ENCODE results near the gene MCMBP. TPM values are rescaled to one million over a fixed set of nuclear protein-coding genes. Genes with fewer than 3 reads are reported as not detected.
A peak's percentile ranks its signal among the peaks of the same experiment; 100 is the strongest.

Gene MCMBP
- total RNA-seq, 1 donor: 48.1 TPM

DNA sequence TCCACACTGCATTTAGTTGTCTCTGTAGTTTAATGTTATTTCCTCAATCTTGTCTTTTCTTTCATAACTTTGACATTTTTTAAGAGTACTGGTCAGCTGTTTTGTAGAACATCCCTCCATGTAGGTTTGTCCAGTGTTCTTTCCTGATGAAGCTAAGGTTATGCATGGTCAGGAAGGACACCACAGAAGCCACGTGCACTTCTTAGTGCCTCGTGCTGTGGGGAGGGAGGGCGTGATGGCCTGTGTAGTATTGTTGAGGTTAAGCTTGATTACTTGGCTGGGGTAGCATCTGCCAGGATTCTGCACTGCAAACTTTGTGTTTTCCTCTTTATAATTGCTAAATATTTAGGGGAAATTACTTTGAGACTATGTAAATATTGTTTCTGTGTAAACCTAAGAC is 48.3 kb downstream of the MCMBP start:
- no peak overlapping the region for H2AFZ ChIP-seq (ENCODE audit: low read length)
- DNase-seq (ENCODE audit: insufficient read length, low spot score, missing footprints): no peak
- H3K4me2 ChIP-seq (ENCODE audit: insufficient read depth, low read length): no peak overlapping the region
- no peak overlapping the region for H3K27ac ChIP-seq (ENCODE audit: low read depth, low read length)
- H3K4me3 ChIP-seq (ENCODE audit: insufficient read depth, low read length): no peak overlapping the region
- no peaks in the 10 kb centered on the region for H3K4me1 ChIP-seq (ENCODE audit: insufficient read depth, low read length)
- TF ChIP-seq, protein P1, sequence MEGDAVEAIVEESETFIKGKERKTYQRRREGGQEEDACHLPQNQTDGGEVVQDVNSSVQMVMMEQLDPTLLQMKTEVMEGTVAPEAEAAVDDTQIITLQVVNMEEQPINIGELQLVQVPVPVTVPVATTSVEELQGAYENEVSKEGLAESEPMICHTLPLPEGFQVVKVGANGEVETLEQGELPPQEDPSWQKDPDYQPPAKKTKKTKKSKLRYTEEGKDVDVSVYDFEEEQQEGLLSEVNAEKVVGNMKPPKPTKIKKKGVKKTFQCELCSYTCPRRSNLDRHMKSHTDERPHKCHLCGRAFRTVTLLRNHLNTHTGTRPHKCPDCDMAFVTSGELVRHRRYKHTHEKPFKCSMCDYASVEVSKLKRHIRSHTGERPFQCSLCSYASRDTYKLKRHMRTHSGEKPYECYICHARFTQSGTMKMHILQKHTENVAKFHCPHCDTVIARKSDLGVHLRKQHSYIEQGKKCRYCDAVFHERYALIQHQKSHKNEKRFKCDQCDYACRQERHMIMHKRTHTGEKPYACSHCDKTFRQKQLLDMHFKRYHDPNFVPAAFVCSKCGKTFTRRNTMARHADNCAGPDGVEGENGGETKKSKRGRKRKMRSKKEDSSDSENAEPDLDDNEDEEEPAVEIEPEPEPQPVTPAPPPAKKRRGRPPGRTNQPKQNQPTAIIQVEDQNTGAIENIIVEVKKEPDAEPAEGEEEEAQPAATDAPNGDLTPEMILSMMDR (IDR thresholded peaks at IDR 0.05; ENCODE audit: extremely low read depth, low read depth, low read length): no peak
- H3K36me3 ChIP-seq (ENCODE audit: insufficient read depth, low read length): peaks cover 15% of the 10 kb centered on the region
- no peaks in the 10 kb centered on the region for H4K20me1 ChIP-seq (ENCODE audit: insufficient read depth, low read length)
- no peaks in the 10 kb centered on the region for H3K79me2 ChIP-seq (ENCODE audit: insufficient read depth, low read length)
- no peaks in the 10 kb centered on the region for H3K9me3 ChIP-seq (ENCODE audit: low read depth, low read length)
- H3K27me3 ChIP-seq (ENCODE audit: insufficient read depth, low read length): no peaks in the 10 kb centered on the region

DNA sequence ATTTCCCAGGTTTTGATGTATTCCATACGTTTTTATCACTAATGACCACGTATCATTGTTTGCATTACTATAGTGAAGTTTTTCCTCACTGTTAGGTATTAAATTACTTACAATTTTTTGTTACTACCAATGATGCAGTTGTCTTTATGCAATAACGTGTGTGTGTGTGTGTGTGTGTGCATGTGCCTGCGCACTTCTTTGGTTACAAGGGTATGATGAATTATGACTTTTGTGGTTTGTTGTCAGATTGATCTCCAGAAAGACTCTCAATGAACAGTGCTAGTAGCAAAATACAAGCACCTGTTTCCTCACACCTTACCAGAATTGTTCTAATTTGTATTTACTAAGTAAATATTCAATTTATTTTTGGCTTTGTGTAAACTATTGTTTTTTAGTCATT is 51.5 kb downstream of the MCMBP start:
- Histone ChIP-seq H3K9me3 (ENCODE audit: low read depth, low read length) (no peaks in the 10 kb centered on the region), H2AFZ (ENCODE audit: low read length) (no peak overlapping the region), H4K20me1 (ENCODE audit: insufficient read depth, low read length) (no peaks in the 10 kb centered on the region), H3K36me3 (ENCODE audit: insufficient read depth, low read length) (no peaks in the 10 kb centered on the region), H3K27me3 (ENCODE audit: insufficient read depth, low read length) (no peaks in the 10 kb centered on the region), H3K4me1 (ENCODE audit: insufficient read depth, low read length) (no peaks in the 10 kb centered on the region), H3K27ac (ENCODE audit: low read depth, low read length) (no peak overlapping the region), H3K4me3 (ENCODE audit: insufficient read depth, low read length) (no peak overlapping the region), H3K79me2 (ENCODE audit: insufficient read depth, low read length) (no peaks in the 10 kb centered on the region), H3K4me2 (ENCODE audit: insufficient read depth, low read length) (no peak overlapping the region)
- TF ChIP-seq, protein P1 (IDR thresholded peaks at IDR 0.05; ENCODE audit: extremely low read depth, low read depth, low read length): no peak
- DNase-seq (ENCODE audit: insufficient read length, low spot score, missing footprints): no peak

GRCh38 chr10:119818889-119819270 is 53.8 kb downstream of the MCMBP start:
- Histone ChIP-seq H2AFZ (ENCODE audit: low read length) (peak overlapping the region; percentile 60), H3K4me2 (ENCODE audit: insufficient read depth, low read length) (peak overlapping the region; percentile 70), H3K4me3 (ENCODE audit: insufficient read depth, low read length) (peak overlapping the region; percentile 67), H3K4me1 (ENCODE audit: insufficient read depth, low read length) (no peaks in the 10 kb centered on the region), H3K27me3 (ENCODE audit: insufficient read depth, low read length) (no peaks in the 10 kb centered on the region), H3K27ac (ENCODE audit: low read depth, low read length) (no peak overlapping the region), H3K79me2 (ENCODE audit: insufficient read depth, low read length) (no peaks in the 10 kb centered on the region), H3K36me3 (ENCODE audit: insufficient read depth, low read length) (no peaks in the 10 kb centered on the region), H4K20me1 (ENCODE audit: insufficient read depth, low read length) (no peaks in the 10 kb centered on the region), H3K9me3 (ENCODE audit: low read depth, low read length) (no peaks in the 10 kb centered on the region)
- no peak for DNase-seq (ENCODE audit: insufficient read length, low spot score, missing footprints)
- TF ChIP-seq, protein P1 (IDR thresholded peaks at IDR 0.05; ENCODE audit: extremely low read depth, low read depth, low read length): no peak

DNA sequence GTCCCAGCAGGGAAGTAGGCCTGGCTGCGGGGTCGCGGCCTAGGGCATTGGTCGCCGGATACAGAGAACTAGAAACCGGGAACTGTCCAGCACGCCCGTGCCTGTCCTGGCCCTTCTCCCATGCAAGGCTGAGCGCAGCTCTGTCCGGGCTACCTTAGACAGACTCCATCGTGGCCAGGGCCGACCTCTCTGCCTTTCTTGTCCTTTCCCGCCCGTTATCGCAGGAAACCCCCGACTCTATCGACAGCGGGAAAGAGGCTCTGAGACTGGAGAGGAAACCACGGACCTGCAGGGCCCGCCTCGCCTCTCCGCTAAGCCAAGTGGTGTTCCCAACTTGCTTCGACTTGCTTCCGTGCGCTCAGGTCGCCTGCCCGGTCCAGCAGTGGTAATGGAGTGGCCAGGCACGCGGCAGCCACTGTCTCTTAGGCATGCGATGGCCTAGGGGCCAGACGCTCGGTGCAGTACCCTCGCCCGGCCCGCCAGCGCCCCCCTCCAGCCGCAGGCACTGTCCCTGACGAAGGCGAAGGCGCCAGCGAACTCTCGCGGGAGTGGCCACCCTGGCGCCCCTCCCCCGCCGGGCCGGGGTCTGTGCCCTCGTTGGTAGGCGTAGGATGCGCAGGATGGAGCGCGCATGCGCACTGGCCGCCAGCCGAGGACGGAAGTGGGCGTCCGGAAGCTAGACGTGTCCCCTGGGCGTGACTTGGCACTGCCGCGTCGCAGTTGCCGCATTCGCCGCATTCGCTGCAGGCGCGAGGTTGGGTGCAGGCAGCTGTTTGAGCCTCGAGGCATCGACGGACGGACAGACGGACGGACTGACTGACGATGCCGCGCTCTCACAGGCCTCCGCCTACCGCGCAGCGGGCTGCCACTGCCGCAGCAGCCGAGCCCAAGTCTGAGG is 54.4 kb downstream of the MCMBP start:
- no peaks in the 10 kb centered on the region for H3K9me3 ChIP-seq (ENCODE audit: low read depth, low read length)
- peak; percentile 88 for DNase-seq (ENCODE audit: insufficient read length, low spot score, missing footprints)
- TF ChIP-seq, protein P1 (IDR thresholded peaks at IDR 0.05; ENCODE audit: extremely low read depth, low read depth, low read length): no peak
- no peaks in the 10 kb centered on the region for H3K4me1 ChIP-seq (ENCODE audit: insufficient read depth, low read length)
- H3K27me3 ChIP-seq (ENCODE audit: insufficient read depth, low read length): no peaks in the 10 kb centered on the region
- no peaks in the 10 kb centered on the region for H3K79me2 ChIP-seq (ENCODE audit: insufficient read depth, low read length)
- H3K4me2 ChIP-seq (ENCODE audit: insufficient read depth, low read length): peak overlapping the region; percentile 70
- no peak overlapping the region for H3K27ac ChIP-seq (ENCODE audit: low read depth, low read length)
- peak overlapping the region; percentile 60 for H2AFZ ChIP-seq (ENCODE audit: low read length)
- no peaks in the 10 kb centered on the region for H4K20me1 ChIP-seq (ENCODE audit: insufficient read depth, low read length)
- H3K36me3 ChIP-seq (ENCODE audit: insufficient read depth, low read length): no peaks in the 10 kb centered on the region
- peak overlapping the region; percentile 67 for H3K4me3 ChIP-seq (ENCODE audit: insufficient read depth, low read length)

All from osteoblast (primary cell).